GOT3 (cell line): Measurements from ENCODE around the gene FEZ2.

ENCODE experiments used
- DNase-seq: peaks from one replicate; lab custom pipeline; 2025; ENCODE audit warnings: mixed read lengths; lab: John Stamatoyannopoulos, UW

The FEZ2 gene

GRCh38 chr2:36561237-36561944 lies 36.6 kb downstream of the FEZ2 start:
- no peak for DNase-seq

- no peak for DNase-seq
These were observed 37.2 kb downstream of the FEZ2 start for GRCh38 chr2:36560726-36561125.

GRCh38 chr2:36559221-36559942 lies 38.6 kb downstream of the FEZ2 start:
- DNase-seq, result no peak

DNA sequence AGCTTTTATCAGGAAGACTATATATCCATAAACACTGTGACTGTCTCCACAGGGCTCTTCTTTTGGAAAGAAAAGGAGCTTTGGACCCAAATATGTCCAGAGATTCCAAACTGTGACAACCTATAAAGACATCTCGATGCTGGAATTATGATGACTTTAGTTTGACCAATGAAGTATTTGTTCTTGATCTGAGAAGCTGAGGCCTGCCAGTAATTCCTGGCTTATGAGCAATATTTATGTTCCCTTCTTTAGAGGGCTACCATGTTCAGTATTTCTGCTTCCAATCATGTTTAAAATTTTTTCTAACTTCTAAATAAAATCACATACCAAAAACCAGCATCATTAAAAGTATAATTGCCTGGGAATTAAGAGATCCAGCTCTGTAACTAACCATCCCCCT lies 41.1 kb downstream of the FEZ2 start:
- no peak for DNase-seq

DNA sequence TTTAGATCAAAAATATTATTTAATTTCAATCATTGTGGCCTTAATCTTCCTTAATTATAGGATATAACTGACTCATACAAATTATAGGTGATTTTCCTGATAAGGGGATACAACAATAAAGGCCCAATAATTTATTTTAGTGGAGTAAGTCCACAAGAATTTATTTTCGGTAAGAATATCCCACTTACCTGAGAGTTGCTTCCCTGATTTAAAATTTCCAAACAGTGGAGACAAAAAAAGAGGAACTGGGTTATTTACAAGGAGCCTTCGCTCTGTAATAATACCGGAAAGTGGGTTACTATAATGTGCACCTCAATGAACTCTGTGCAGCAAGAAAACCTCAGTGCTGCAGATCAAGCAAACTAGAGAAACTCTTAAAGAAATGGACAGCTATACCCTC lies 42.2 kb downstream of the FEZ2 start:
- no peak for DNase-seq

DNA sequence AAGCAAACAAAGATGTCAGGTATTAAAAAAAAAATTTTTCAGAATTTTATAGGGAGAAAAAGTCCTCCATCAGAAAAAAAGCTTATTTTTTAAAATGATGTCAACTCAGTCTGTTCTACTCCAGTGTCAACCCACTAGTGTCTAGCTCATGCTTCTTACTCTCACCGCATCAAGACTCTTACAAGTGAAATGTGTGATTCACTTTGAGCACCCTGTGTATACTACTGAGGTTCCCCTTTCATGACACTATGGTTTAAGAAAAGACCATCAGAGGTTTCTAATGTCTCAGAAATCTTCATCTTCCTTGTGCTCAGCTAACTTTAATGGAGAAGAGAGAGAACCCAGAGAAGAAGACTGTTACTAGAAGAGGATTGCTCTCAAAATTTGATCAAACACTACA lies 43.4 kb downstream of the FEZ2 start:
- no peak for DNase-seq

GRCh38 chr2:36553683-36554082 lies 44.3 kb downstream of the FEZ2 start:
- no peak for DNase-seq

DNA sequence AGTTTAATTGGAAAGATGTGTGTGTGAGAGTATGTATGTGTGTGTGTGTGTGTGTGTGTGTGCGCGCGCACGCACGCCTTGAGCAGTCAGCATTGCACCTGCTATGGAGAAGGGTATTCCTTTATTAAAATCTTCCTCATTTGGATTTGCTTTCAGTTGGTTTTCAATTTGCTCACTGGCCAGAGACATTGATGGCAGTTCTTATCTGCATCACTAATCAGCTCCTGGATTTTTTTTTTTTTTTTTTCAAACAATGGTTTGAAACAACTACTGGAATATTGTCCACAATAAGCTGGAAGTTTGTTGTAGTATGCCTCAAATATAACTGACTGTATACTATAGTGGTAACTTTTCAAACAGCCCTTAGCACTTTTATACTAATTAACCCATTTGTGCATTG lies 48.0 kb downstream of the FEZ2 start:
- DNase-seq, result no peak

DNA sequence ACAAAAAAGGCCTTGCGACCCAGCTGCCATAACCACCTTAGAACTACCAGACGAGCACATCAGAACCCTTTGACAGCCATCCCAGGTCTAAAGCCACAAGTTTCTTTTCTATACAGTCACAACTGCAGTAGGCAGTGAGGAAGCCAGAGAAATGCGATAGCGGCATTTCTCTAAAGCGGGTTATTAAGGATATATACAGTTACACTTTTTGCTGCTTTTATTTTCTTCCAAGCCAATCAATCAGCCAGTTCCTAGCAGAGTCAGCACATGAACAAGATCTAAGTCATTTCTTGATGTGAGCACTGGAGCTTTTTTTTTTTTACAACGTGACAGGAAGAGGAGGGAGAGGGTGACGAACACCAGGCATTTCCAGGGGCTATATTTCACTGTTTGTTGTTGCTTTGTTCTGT lies 48.8 kb downstream of the FEZ2 start:
- DNase-seq, result no peak

DNA sequence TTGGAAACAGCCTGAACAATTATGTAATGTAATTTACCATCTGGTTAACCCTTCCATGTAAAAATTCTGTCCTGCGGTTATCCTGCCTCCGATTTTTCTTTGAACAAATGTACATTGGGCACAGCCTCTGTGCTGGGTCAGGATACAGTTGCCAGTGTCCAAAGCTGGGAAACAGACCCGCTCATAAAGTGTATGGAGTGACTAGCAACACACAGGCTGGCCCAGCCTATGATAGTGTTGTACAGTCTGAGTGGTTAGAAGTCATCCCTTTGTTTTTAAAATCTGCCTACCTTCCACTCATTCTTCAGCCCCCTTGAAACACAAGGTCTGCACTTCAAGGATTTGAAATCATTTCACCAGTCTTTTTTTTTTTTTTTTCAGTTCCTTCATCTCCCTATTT lies 50.1 kb downstream of the FEZ2 start:
- no peak for DNase-seq

GRCh38 chr2:36545871-36546416 lies 52.0 kb downstream of the FEZ2 start:
- no peak for DNase-seq

GRCh38 chr2:36544638-36545338 lies 53.2 kb downstream of the FEZ2 start:
- no peak for DNase-seq

GRCh38 chr2:36541891-36542595 lies 55.9 kb downstream of the FEZ2 start:
- no peak for DNase-seq

DNA sequence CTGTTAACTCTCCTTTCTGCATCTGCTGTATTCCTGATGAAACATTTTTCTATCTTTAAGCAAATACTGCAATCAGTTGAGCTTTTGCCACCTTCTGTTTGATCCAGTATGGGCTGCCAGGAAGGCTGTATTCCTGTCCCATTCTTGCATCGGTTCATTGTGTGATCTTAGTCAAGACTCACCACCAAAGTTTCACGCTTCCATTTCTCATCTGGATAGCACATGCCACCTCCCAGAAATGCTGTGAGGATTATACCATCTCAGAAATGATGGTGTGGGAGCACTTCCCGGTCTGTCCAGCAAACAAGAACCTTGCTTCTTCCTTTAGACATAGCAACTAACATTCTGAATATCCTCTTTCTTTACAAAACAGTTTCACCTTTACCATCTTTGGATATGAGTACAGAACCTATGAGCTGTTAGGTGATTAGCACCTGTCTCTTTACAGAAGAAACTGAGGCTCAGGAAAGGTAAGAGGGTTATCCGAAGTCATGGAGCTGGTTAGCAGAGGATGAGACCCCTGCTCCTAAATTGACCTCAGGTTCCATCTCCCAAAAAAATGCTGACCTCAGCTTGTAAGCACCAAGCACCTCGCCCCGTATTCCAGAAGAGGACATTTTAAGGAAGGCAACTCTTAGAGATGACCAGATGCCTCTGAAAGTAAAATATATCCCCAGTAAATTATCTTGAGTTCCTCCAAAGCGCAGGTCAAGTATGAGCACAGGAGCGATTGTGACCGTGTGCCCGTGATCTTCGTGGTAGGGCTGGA lies 56.8 kb downstream of the FEZ2 start:
- no peak for DNase-seq

- no peak for DNase-seq
These were observed 58.3 kb downstream of the FEZ2 start for GRCh38 chr2:36539631-36540030.

DNA sequence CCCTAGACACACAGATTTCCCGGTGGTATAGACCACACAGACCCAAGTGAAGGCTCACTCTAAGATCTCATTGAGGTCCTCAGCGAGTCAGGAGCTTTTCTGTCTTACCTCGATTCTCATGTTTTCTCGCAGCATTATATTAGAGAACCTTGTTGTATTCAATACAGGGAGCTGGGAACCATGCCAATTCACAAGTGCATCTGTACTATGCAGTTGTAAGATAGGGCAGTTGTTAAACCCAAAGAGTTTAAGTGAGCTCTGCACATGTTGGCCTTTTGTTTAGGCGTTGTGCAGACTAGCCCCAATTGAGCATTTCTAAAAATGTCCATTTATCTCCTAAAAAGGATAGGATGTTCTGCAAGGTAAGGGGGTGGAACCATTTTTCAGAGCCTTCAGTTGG lies 59.6 kb downstream of the FEZ2 start:
- no peak for DNase-seq

- no peak for DNase-seq
These were observed 61.2 kb downstream of the FEZ2 start for GRCh38 chr2:36536776-36537175.

GRCh38 chr2:36535099-36535498 lies 62.9 kb downstream of the FEZ2 start:
- DNase-seq, result no peak

DNA sequence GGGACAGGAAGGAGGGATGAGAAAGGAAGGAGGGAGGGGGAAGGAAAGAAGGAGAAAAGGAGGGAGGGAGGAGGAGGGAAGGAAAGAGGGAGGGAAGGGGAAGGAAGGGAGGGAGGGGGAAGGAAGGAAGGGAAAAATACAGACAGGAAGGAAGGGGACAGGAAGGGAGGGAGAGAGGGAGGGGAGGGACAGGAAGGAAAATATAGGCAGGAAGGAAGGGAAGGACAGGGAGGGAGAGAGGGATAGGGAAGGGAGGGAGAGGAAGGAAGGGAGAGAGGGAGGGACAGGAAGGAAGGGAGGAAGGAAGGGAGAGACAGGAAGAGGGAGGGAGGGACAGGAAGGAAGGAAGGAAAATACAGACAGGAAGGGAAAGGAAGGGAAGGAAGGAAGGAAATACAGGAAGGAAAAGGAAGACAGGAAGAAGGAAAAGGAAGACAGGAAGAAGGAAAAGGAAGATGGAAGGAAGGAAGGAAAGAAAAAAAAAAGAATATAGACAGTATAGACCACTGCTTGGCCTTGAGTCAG lies 63.6 kb downstream of the FEZ2 start:
- DNase-seq, result no peak

DNA sequence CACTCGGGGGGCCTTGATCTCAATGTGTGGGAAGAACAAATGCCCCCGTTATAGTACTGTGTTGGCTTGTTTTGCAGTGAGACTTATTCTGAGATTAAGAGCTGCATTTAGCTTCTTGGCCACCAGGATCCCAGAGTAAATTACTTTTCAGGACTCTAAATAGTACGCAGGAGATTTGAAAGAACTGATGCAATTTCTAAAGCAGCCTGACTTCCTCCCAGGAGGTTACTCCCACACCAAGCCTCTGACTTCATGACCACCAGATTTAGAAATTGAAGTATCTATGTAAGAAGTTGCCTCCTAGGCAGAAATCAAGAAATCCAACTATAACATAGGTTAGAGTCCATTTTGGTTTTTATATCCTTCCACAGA lies 67.0 kb downstream of the FEZ2 start:
- no peak for DNase-seq
